ENCODE results near the gene PIEZO2. TPM values are rescaled to one million over a fixed set of nuclear protein-coding genes. Genes with fewer than 3 reads are reported as not detected.

Gene PIEZO2
- total RNA-seq, 2 experiments from 2014 or later = not detected

- H3K9me3 Mint-ChIP-seq = no peaks in the 10 kb centered on the region
- Histone ChIP-seq H3K36me3 (ENCODE audit: insufficient read depth, low read length) (no peaks in the 10 kb centered on the region), H3K27me3 (ENCODE audit: control insufficient read depth in 1 of 2, insufficient read depth in 2 of 2, low read length in 2 of 2) (no peaks in the 10 kb centered on the region), H3K9me3 (ENCODE audit: control insufficient read depth in 1 of 2, insufficient read depth in 1 of 2, low read length in 2 of 2) (no peaks in the 10 kb centered on the region), H3K4me3 (ENCODE audit: low read length) (no peak overlapping the region), H3K27ac (ENCODE audit: low read depth in 1 of 2, low read length in 2 of 2) (no peak overlapping the region), H3K4me1 (ENCODE audit: insufficient read depth, low read length) (no peaks in the 10 kb centered on the region)
- H3K27ac Mint-ChIP-seq = no peak overlapping the region
- H3K4me3 Mint-ChIP-seq = no peak overlapping the region
- H3K27me3 Mint-ChIP-seq = peaks cover 8% of the 10 kb centered on the region
- no peak for TF ChIP-seq CTCF (IDR thresholded peaks at IDR 0.05)
- intact Hi-C loops (cut with DNase I, micrococcal nuclease) = no loop called here
- no peaks in the 10 kb centered on the region for H3K4me1 Mint-ChIP-seq (ENCODE audit: low read depth)
- no peaks in the 10 kb centered on the region for H3K36me3 Mint-ChIP-seq (ENCODE audit: low read depth)
- ChIA-PET CTCF (no interaction called here), POLR2A (no interaction called here)
- ATAC-seq (ENCODE audit: poor library complexity) = no peak
- DNase-seq = no peak
Measured at GRCh38 chr18:10896851-10897250, 252.5 kb downstream of the PIEZO2 start.

- H3K4me3 Mint-ChIP-seq = no peak overlapping the region
- H3K36me3 Mint-ChIP-seq (ENCODE audit: low read depth) = no peaks in the 10 kb centered on the region
- intact Hi-C loops (cut with DNase I, micrococcal nuclease) = no loop called here
- Histone ChIP-seq H3K4me1 (ENCODE audit: insufficient read depth, low read length) (no peaks in the 10 kb centered on the region), H3K4me3 (ENCODE audit: low read length) (no peak overlapping the region), H3K27ac (ENCODE audit: low read depth in 1 of 2, low read length in 2 of 2) (no peak overlapping the region), H3K9me3 (ENCODE audit: control insufficient read depth in 1 of 2, insufficient read depth in 1 of 2, low read length in 2 of 2) (no peaks in the 10 kb centered on the region), H3K36me3 (ENCODE audit: insufficient read depth, low read length) (no peaks in the 10 kb centered on the region), H3K27me3 (ENCODE audit: control insufficient read depth in 1 of 2, insufficient read depth in 2 of 2, low read length in 2 of 2) (no peaks in the 10 kb centered on the region)
- CTCF ChIA-PET = no interaction called here
- no peak for TF ChIP-seq CTCF (IDR thresholded peaks at IDR 0.05)
- no peaks in the 10 kb centered on the region for H3K4me1 Mint-ChIP-seq (ENCODE audit: low read depth)
- POLR2A ChIA-PET = no interaction called here
- ATAC-seq (ENCODE audit: poor library complexity) (no peak), DNase-seq (no peak)
- H3K9me3 Mint-ChIP-seq = no peaks in the 10 kb centered on the region
- H3K27ac Mint-ChIP-seq = no peak overlapping the region
- peaks cover 8% of the 10 kb centered on the region for H3K27me3 Mint-ChIP-seq
Measured at GRCh38 chr18:10895976-10896375, 253.4 kb downstream of the PIEZO2 start.

- intact Hi-C loops (cut with DNase I, micrococcal nuclease) = no loop called here
- ATAC-seq (ENCODE audit: poor library complexity) = no peak
- CTCF ChIA-PET = no interaction called here
- peaks cover 8% of the 10 kb centered on the region for H3K27me3 Mint-ChIP-seq
- H3K9me3 Mint-ChIP-seq = no peaks in the 10 kb centered on the region
- DNase-seq = no peak
- POLR2A ChIA-PET = no interaction called here
- H3K9me3 ChIP-seq (ENCODE audit: control insufficient read depth in 1 of 2, insufficient read depth in 1 of 2, low read length in 2 of 2) = no peaks in the 10 kb centered on the region
- no peaks in the 10 kb centered on the region for H3K27me3 ChIP-seq (ENCODE audit: control insufficient read depth in 1 of 2, insufficient read depth in 2 of 2, low read length in 2 of 2)
- H3K4me1 Mint-ChIP-seq (ENCODE audit: low read depth) = no peaks in the 10 kb centered on the region
- no peak for TF ChIP-seq CTCF (IDR thresholded peaks at IDR 0.05)
- no peak overlapping the region for H3K4me3 Mint-ChIP-seq
- H3K36me3 Mint-ChIP-seq (ENCODE audit: low read depth) = no peaks in the 10 kb centered on the region
- H3K4me3 ChIP-seq (ENCODE audit: low read length) = no peak overlapping the region
- H3K27ac ChIP-seq (ENCODE audit: low read depth in 1 of 2, low read length in 2 of 2) = no peak overlapping the region
- H3K27ac Mint-ChIP-seq = no peak overlapping the region
- H3K4me1 ChIP-seq (ENCODE audit: insufficient read depth, low read length) = no peaks in the 10 kb centered on the region
- no peaks in the 10 kb centered on the region for H3K36me3 ChIP-seq (ENCODE audit: insufficient read depth, low read length)
Measured at GRCh38 chr18:10894501-10894900, 254.9 kb downstream of the PIEZO2 start.

Measured in CD4-positive, alpha-beta T cell (primary cell).